Activated CD8-positive, alpha-beta memory T cell treated with anti-CD3 and anti-CD28 coated beads, Interleukin-2, amount 10 ng/mL, durations not matched to agents 7 days and 5 days (primary cell): ENCODE measurements around the gene STIP1. TPM values are rescaled to one million over a fixed set of nuclear protein-coding genes. Genes with fewer than 3 reads are reported as not detected.

Experiments used
- ATAC-seq: fragments of 150-1000 bp; cut with Tn5 transposase; one replicate; pipeline ENCODE4 v1.10.0; 2021; ENCODE audit warnings: moderate library complexity
- CTCF ChIA-PET: fragments of 350-600 bp; sonication (Branson Sonifier 250); formaldehyde crosslinking; loops from one replicate; lab custom pipeline; 2021; ENCODE audit warnings: antibody characterized with exemption; lab: Charles Lee
- DNase-seq: peaks from one replicate; pipeline ENCODE4 v3.0.0-alpha.2; 2020
- H3K27ac Mint-ChIP-seq: one replicate; pipeline ENCODE4 v1.8.0; 2021; ENCODE audit warnings: mild to moderate bottlenecking, mixed read lengths
- H3K27me3 Mint-ChIP-seq: one replicate; pipeline ENCODE4 v1.8.0; 2021; ENCODE audit warnings: mixed read lengths
- H3K36me3 Mint-ChIP-seq: one replicate; pipeline ENCODE4 v1.8.0; 2021; ENCODE audit warnings: mild to moderate bottlenecking, mixed read lengths
- H3K4me1 Mint-ChIP-seq: one replicate; pipeline ENCODE4 v1.8.0; 2021; ENCODE audit warnings: mixed read lengths
- H3K4me3 Mint-ChIP-seq: one replicate; pipeline ENCODE4 v1.8.0; 2021; ENCODE audit warnings: mild to moderate bottlenecking, moderate library complexity, mixed read lengths
- H3K9me3 Mint-ChIP-seq: one replicate; pipeline ENCODE4 v1.8.0; 2022; ENCODE audit warnings: low read depth, mixed read lengths
- total RNA-seq, 2 experiments: library from RNA; stranded (reverse); gene quantifications; one replicate each; pipeline ENCODE4 v1.2.3, GENCODE V29; 2021

STIP1 gene
- total RNA-seq, 2 experiments from 2014 or later = 303 to 410 TPM

GRCh38 chr11:64208086-64208795, 22.3 kb downstream of the STIP1 start:
- H3K36me3 Mint-ChIP-seq = peaks cover 45% of the 10 kb centered on the region
- no peaks in the 10 kb centered on the region for H3K9me3 Mint-ChIP-seq
- peak overlapping the region; percentile 92 for H3K4me3 Mint-ChIP-seq
- DNase-seq = no peak
- H3K4me1 Mint-ChIP-seq = peaks cover 42% of the 10 kb centered on the region
- no peaks in the 10 kb centered on the region for H3K27me3 Mint-ChIP-seq
- ATAC-seq = no peak
- CTCF ChIA-PET = interaction anchor here (0.6 to 9.6 kb wide), 14 partner anchors 18 to 386 kb away, joined by 3 to 169 read pairs (median 15); partner anchors contain the start of genes BAD, CATSPERZ, DNAJC4 and ESRRA
- H3K27ac Mint-ChIP-seq = peak overlapping the region; percentile 96

GRCh38 chr11:64208796-64209562, 23.0 kb downstream of the STIP1 start:
- no peak for ATAC-seq
- peaks cover 42% of the 10 kb centered on the region for H3K36me3 Mint-ChIP-seq
- DNase-seq = no peak
- peak overlapping the region; percentile 96 for H3K27ac Mint-ChIP-seq
- H3K9me3 Mint-ChIP-seq = no peaks in the 10 kb centered on the region
- H3K4me1 Mint-ChIP-seq = peaks cover 38% of the 10 kb centered on the region
- H3K27me3 Mint-ChIP-seq = no peaks in the 10 kb centered on the region
- H3K4me3 Mint-ChIP-seq = peak overlapping the region; percentile 35
- CTCF ChIA-PET = interaction anchor here (1.2 to 9.4 kb wide), 5 partner anchors 17 to 123 kb away, joined by 3 to 169 read pairs (median 18); partner anchors contain the start of genes CATSPERZ, DNAJC4, ESRRA and NUDT22

- CTCF ChIA-PET = interaction anchor here (4.3 kb wide), 1 partner anchor 17 kb away, joined by 36 read pairs; the partner anchor contains the start of genes NUDT22 and TRPT1
- H3K4me1 Mint-ChIP-seq = peaks cover 33% of the 10 kb centered on the region
- peaks cover 38% of the 10 kb centered on the region for H3K36me3 Mint-ChIP-seq
- ATAC-seq (no peak), DNase-seq (no peak)
- no peaks in the 10 kb centered on the region for H3K27me3 Mint-ChIP-seq
- no peaks in the 10 kb centered on the region for H3K9me3 Mint-ChIP-seq
- H3K27ac Mint-ChIP-seq = peak overlapping the region; percentile 41
- H3K4me3 Mint-ChIP-seq = no peak overlapping the region
Measured at GRCh38 chr11:64209563-64209843, 23.5 kb downstream of the STIP1 start.

- CTCF ChIA-PET = interaction anchor here (1.1 to 4.3 kb wide), 4 partner anchors 16 to 93 kb away, joined by 3 to 36 read pairs (median 8); partner anchors contain the start of genes NUDT22 and TRPT1
- Mint-ChIP-seq H3K9me3 (no peaks in the 10 kb centered on the region), H3K27me3 (no peaks in the 10 kb centered on the region), H3K4me3 (no peak overlapping the region), H3K36me3 (peaks cover 42% of the 10 kb centered on the region), H3K27ac (peak overlapping the region; percentile 41), H3K4me1 (peaks cover 31% of the 10 kb centered on the region)
- DNase-seq (no peak), ATAC-seq (no peak)
Measured at GRCh38 chr11:64210301-64211020, 24.5 kb downstream of the STIP1 start.

- ATAC-seq (no peak), DNase-seq (no peak)
- no peak overlapping the region for H3K27ac Mint-ChIP-seq
- CTCF ChIA-PET = interaction anchor here (1.1 to 3.6 kb wide), 2 partner anchors 34 to 93 kb away, joined by 3 to 12 read pairs; no protein-coding TSS in a partner anchor
- H3K4me1 Mint-ChIP-seq = peaks cover 24% of the 10 kb centered on the region
- H3K36me3 Mint-ChIP-seq = peaks cover 41% of the 10 kb centered on the region
- H3K4me3 Mint-ChIP-seq = no peak overlapping the region
- H3K27me3 Mint-ChIP-seq = no peaks in the 10 kb centered on the region
- no peaks in the 10 kb centered on the region for H3K9me3 Mint-ChIP-seq
Measured at GRCh38 chr11:64211181-64211872, 25.4 kb downstream of the STIP1 start.

- no peak overlapping the region for H3K4me3 Mint-ChIP-seq
- CTCF ChIA-PET = interaction anchor here (0.7 to 1.3 kb wide), 5 partner anchors 10 to 101 kb away, joined by 3 to 6 read pairs (median 5); partner anchors contain the start of genes FERMT3 and PRDX5
- no peaks in the 10 kb centered on the region for H3K9me3 Mint-ChIP-seq
- ATAC-seq (no peak), DNase-seq (no peak)
- H3K27me3 Mint-ChIP-seq = no peaks in the 10 kb centered on the region
- peaks cover 38% of the 10 kb centered on the region for H3K36me3 Mint-ChIP-seq
- H3K4me1 Mint-ChIP-seq = peaks cover 9% of the 10 kb centered on the region
- H3K27ac Mint-ChIP-seq = peak overlapping the region; percentile 19
Measured at GRCh38 chr11:64216879-64217278, 30.9 kb downstream of the STIP1 start.

GRCh38 chr11:64218628-64219353, 32.8 kb downstream of the STIP1 start:
- ATAC-seq = no peak
- peaks cover 30% of the 10 kb centered on the region for H3K36me3 Mint-ChIP-seq
- CTCF ChIA-PET = interaction anchor here (0.6 to 1.3 kb wide), 2 partner anchors 16 to 1446 kb away, joined by 3 to 6 read pairs; no protein-coding TSS in a partner anchor

GRCh38 chr11:64219354-64219684, 33.3 kb downstream of the STIP1 start:
- CTCF ChIA-PET = interaction anchor here (0.6 kb wide), 1 partner anchor 1446 kb away, joined by 3 read pairs; no protein-coding TSS in a partner anchor
- peaks cover 6% of the 10 kb centered on the region for H3K4me1 Mint-ChIP-seq
- DNase-seq (no peak), ATAC-seq (no peak)
- no peaks in the 10 kb centered on the region for H3K9me3 Mint-ChIP-seq
- no peaks in the 10 kb centered on the region for H3K27me3 Mint-ChIP-seq
- no peak overlapping the region for H3K4me3 Mint-ChIP-seq
- peaks cover 27% of the 10 kb centered on the region for H3K36me3 Mint-ChIP-seq
- no peak overlapping the region for H3K27ac Mint-ChIP-seq

More at GRCh38 chr11:64218628-64219353, 32.8 kb downstream of the STIP1 start:
- Mint-ChIP-seq H3K9me3 (no peaks in the 10 kb centered on the region), H3K4me1 (peaks cover 4% of the 10 kb centered on the region), H3K27ac (no peak overlapping the region), H3K27me3 (no peaks in the 10 kb centered on the region), H3K4me3 (no peak overlapping the region)
- no peak for DNase-seq

- CTCF ChIA-PET = interaction anchor here (0.6 kb wide), 1 partner anchor 1447 kb away, joined by 3 read pairs; no protein-coding TSS in a partner anchor
- Mint-ChIP-seq H3K27me3 (no peaks in the 10 kb centered on the region), H3K9me3 (no peaks in the 10 kb centered on the region), H3K4me3 (no peak overlapping the region), H3K36me3 (peaks cover 24% of the 10 kb centered on the region), H3K4me1 (peaks cover 8% of the 10 kb centered on the region), H3K27ac (no peak overlapping the region)
- no peak for ATAC-seq
- no peak for DNase-seq
Measured at GRCh38 chr11:64219755-64220154, 33.8 kb downstream of the STIP1 start.

- Mint-ChIP-seq H3K27me3 (no peaks in the 10 kb centered on the region), H3K4me1 (peaks cover 10% of the 10 kb centered on the region), H3K36me3 (peaks cover 19% of the 10 kb centered on the region), H3K9me3 (no peaks in the 10 kb centered on the region), H3K27ac (no peak overlapping the region), H3K4me3 (no peak overlapping the region)
- no peak for DNase-seq
- CTCF ChIA-PET = no interaction called here
- no peak for ATAC-seq
Measured at GRCh38 chr11:64220271-64220670, 34.3 kb downstream of the STIP1 start.

- CTCF ChIA-PET = no interaction called here
- H3K27me3 Mint-ChIP-seq = no peaks in the 10 kb centered on the region
- H3K4me3 Mint-ChIP-seq = no peak overlapping the region
- H3K4me1 Mint-ChIP-seq = peaks cover 11% of the 10 kb centered on the region
- no peak for ATAC-seq
- peaks cover 19% of the 10 kb centered on the region for H3K36me3 Mint-ChIP-seq
- DNase-seq = no peak
- no peak overlapping the region for H3K27ac Mint-ChIP-seq
- no peaks in the 10 kb centered on the region for H3K9me3 Mint-ChIP-seq
Measured at GRCh38 chr11:64220798-64221197, 34.8 kb downstream of the STIP1 start.

- no peak for DNase-seq
- Mint-ChIP-seq H3K9me3 (no peaks in the 10 kb centered on the region), H3K27me3 (no peaks in the 10 kb centered on the region), H3K4me3 (no peak overlapping the region), H3K36me3 (peaks cover 14% of the 10 kb centered on the region), H3K4me1 (peaks cover 19% of the 10 kb centered on the region), H3K27ac (no peak overlapping the region)
- CTCF ChIA-PET = interaction anchor here (0.7 to 1.8 kb wide), 3 partner anchors 18 to 78 kb away, joined by 3 to 7 read pairs (median 3); partner anchors contain the start of genes CATSPERZ and PLCB3
- ATAC-seq = no peak
Measured at GRCh38 chr11:64222651-64223000, 36.7 kb downstream of the STIP1 start.
